NCI-H82 treated with DMSO at 0.1 percent for 48 hours (cell line): ENCODE data around the gene JAKMIP3.

Experiments
- DNase-seq: peaks from one replicate; lab custom pipeline; 2025; ENCODE audit not compliant: unreplicated experiment; lab: John Stamatoyannopoulos, UW

The JAKMIP3 gene

DNA sequence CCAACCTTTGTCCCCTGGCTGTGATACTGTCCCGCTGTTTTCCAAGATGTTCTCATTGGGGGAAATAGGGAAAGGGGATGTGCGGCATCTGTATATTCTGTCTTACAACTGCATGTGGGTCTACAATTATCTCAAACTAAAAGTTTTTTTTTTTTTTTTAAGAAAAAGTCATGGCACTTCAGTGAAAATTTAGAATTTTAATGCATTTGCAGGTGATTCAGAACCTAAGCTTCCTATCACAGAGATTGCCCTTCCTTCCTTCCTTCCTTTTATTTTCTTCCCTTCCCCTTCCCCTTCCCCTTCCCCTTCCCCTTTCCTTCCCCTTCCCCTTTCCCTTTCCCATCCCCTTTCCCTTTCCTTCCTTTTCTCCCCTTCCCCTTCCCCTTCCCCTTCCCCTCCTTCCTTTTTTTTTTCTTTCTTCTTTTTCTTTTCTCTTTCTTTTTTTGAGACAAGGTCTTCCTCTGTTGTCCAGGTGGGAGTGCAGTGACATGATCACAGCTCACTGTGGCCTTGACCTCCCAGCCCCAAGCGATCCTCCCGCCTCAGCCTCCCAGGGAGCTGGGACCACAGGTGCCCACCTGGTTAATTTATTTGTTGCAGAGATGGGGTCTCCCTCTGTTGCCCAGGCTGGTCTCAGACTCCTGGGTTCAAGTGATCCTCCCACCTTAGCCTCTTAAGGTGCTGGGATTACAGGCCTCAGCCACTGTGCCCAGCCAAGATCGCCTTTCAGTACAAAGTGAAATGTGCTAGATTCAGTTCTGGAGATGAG, 32.0 kb downstream of the JAKMIP3 start:
- no peak for DNase-seq

DNA sequence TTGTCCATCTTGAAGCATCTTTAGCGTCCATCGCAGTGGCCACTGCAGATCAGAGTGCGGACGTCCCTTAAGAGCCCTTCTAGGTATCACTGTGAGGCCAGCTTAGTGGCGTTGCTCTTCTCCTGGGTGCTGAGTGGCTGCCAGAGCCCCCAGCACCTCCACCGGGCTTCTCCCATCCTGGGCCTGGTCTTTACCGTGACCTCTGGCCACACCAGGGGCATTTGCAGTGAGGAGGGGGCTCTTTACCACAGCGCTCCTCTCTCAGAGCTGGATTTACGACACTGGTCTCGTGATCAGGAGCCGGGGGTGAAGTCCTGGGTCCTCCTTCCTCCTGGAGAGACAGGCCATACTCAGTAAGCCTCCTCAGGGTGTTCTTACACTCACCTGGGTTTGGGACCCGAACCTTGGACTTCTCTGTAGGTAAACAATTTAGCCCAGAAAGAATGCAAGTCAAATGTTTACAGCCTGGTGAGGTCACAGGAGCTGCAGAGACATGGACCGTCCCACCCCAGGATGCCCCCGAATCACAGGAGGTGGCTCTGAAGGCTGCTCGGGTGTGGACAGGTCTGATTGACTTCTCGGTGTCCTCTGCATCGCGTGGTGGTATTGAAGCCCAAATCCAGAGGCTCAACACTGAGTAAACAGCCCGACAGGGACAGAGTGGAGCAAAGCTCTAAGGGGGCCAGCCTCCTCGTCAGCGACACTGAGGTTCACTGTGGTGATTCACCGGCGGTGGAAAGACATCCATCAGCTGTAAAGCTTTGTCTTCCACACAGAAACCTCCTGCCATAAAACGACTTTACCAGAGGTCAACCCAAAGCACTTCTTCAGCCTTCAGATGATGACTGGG, 33.0 kb downstream of the JAKMIP3 start:
- no peak for DNase-seq

DNA sequence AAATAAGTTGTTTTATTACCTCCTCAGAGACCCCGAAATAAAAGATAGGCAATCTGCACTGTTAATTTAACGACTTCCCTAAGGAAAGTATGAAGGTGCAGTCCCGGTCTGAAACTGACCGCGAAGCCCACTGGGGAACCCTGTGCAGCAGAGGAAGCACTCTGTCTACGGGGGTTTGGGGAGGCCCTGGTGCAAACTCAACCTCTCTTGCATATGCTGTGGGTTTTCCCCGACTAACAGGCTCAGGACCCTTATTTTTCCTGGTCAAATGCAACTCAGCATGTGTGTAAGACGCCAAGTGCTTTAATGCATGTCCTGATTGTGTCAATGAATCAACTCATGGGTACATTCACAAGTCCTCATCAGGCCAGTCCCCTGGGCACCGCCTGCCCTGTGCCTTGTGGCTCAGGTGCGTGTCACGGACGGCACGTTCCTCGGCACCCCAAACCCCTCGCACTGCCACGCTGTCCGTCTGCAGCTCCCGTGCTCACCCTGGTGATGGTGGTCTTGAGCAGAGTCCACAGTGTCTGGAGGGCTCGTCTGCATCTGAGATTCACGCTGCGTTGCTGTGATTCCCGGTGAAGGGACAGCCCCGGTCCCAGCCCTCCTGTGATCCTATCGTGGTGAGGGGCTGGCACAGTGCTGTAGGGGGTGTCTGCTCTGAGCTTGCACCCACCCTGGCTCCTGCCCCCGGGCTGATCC, 33.8 kb downstream of the JAKMIP3 start:
- DNase-seq: no peak

DNA sequence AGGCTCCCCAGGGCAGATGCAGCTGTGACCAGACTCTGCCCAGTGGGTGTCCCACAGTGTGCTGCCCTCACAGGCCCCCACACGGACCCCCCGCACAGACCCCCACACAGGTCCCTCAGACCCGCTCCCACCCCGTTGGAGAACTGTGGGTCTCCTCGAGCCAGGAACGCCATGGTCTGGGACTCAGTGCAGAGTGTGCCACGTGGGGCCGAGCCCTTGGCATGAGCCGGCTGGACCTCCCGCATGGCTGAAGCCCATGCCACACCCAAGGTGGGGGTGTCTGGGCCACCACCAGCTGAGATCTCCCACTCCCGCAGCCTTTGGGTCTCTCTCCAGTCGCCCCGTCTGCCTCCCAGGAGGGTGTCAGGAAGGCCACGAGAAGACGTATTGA, 34.3 kb downstream of the JAKMIP3 start:
- DNase-seq: no peak

GRCh38 chr10:132100556-132101349, 35.0 kb downstream of the JAKMIP3 start:
- no peak for DNase-seq

DNA sequence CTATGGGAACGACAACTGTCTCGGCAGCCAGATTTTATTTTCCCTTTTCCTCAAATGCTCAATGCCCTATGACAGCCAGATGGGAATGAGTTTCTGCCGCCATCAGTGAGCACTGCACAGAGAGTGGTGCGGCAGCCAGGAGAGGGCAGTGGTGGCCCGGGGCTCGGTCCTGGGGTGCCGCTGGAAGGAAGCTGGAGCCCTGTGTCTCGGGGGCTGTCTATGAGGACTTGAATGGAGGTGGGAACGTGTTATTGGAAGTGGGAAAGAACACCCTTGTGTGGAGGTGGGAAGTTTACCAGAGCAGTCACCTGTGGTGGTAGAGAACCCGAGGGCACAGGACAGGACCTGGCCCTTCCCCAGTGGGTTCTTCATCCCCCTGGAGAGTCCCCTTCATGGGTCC, 35.8 kb downstream of the JAKMIP3 start:
- DNase-seq: no peak

DNA sequence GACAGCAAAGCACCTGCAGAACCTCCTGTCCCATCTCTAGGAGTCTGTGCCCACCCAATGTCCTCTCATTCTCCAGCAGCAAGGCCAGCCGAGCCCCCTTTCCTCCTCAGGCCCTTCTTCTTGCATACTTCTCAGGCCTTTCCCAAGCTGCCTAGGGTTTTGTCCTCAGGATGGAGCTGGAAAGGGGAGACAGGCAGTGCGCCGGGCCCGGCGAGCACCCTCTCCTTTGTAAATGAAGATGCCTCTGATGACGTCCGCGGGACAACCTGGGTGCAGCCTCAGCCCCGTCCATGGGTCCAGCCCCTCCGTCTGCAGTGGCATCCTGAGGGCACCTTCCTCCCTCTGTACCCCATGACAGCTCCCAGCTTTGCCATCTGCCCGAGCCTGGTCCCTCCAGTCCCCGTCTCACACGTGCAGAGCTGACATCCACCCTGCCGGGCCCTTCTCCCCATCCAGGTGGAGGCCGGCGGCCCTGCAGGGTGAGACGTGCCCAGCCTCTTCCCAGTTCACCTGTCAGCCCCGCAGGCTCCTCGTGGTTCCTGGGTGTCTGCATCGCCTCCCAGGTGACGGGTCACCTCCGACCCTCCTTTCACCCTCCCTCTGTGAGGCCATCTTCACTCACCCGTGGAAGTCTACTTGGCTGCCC, 36.4 kb downstream of the JAKMIP3 start:
- no peak for DNase-seq

DNA sequence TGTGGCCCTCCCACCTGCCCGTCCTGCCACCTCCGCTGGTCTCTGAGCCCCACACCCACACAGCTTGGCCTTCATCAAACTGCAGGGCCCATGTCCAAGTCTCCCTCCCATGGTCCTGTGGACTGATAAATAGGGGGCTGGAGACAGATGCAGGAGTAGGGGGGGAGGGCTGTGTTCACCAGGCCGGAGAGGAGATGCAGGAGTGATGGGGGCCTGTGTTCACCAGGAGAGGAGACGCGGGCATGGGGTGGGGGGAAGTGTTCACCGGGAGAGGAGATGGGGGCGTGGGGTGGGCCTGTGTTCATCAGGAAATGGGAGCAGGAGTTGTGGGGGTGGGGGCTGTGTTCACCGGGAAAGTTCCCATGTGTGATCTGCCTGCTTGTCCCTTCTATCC, 37.0 kb downstream of the JAKMIP3 start:
- DNase-seq: no peak

DNA sequence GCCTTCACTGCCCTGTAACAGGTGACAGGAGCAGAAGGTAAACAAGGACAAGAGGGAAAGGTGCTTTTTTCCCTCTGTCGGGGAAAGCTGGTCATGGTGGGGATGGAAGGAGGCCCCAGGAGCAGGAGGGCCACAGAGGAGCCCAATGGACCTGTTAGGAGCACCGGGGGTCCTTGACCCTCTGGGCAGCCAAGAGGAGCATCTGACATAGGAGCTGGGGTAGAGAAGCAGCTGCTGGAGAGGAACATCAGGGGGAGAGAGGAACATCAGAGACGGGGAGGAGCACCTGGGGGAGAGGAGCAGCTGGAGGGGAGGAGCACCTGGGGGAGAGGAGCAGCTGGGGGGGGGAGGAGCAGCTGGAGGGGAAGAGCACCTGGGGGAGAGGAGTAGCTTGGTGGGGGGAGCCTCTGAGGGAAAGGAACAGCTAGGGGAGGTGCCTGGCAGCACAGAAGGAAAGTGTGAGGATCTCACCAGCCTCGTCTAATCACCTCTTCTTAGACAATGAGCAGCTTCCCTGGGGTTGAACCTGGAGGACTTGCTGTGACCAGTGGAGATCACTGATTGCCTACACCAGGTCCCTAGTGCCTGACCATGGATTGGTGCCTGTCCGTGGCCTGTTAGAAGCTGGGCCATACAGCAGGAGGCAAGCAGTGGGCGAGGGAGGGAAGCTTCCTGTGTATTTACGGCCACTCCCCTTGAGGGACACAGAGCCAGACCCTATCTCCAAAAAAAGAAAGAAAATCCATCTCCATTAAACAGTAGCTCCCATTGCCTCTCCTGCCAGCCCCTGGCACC, 37.6 kb downstream of the JAKMIP3 start:
- no peak for DNase-seq

DNA sequence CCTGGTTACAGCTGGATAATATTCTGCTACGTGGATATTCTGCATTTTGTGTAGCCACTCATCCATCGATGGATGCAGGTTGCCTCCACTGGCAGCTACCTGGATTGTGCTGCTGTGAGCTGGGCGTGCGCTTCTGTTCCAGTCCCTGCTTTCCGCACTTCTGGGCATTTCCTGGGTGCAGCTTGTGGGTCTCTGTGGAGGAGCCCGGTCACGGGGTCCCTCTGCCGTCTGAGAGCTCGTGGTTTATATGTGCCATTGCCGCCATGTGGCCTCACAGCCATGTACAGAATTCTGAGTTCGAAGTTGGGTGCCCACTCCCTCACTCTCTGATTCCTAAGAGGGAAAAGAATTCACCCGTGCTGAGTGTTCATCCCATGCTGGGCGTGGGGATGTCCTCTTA, 38.3 kb downstream of the JAKMIP3 start:
- no peak for DNase-seq

DNA sequence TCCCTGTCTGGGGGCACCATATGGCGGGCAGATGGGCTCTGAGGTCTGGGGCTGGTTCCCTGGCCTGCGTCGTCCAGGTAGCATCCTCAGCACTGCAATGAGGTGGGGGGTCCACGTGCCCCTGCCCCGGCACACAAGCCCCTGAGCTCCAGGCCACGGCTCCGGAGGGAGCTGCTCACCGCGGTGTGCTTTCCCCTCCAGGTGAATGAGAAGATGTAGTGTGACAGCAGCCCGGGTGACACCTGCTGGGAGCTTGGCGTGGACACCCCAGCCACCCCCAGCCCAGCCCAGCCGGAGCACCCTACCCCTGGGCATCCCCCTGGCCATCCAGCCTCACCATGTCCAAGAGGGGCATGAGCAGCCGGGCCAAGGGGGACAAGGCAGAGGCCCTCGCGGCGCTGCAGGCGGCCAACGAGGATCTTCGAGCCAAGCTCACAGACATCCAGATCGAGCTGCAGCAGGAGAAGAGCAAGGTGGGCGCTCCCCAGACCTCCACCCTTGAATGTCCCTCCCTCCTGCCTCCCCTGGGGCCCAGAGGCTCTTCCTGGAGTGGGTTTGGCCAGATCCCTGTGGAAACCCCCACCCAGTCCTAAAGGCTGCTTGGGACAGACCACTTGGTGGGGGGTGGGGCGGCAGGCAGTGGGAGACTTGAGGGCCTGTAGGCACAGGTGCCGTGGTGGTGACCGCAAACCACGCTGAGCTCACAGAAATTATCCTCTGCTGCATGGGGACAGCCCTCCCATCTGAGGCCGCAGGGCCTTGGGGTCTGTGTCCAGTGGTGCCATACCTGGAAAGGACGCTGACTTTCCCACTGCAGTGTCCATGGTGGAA, 38.9 kb downstream of the JAKMIP3 start:
- DNase-seq: no peak

- no peak for DNase-seq
Measured at GRCh38 chr10:132105302-132105995, 39.7 kb downstream of the JAKMIP3 start.

GRCh38 chr10:132106431-132106830, 40.7 kb downstream of the JAKMIP3 start:
- DNase-seq: no peak

- DNase-seq: no peak
Measured at GRCh38 chr10:132107186-132107948, 41.6 kb downstream of the JAKMIP3 start.

- DNase-seq: no peak
Measured at GRCh38 chr10:132107949-132108877, 42.5 kb downstream of the JAKMIP3 start.

DNA sequence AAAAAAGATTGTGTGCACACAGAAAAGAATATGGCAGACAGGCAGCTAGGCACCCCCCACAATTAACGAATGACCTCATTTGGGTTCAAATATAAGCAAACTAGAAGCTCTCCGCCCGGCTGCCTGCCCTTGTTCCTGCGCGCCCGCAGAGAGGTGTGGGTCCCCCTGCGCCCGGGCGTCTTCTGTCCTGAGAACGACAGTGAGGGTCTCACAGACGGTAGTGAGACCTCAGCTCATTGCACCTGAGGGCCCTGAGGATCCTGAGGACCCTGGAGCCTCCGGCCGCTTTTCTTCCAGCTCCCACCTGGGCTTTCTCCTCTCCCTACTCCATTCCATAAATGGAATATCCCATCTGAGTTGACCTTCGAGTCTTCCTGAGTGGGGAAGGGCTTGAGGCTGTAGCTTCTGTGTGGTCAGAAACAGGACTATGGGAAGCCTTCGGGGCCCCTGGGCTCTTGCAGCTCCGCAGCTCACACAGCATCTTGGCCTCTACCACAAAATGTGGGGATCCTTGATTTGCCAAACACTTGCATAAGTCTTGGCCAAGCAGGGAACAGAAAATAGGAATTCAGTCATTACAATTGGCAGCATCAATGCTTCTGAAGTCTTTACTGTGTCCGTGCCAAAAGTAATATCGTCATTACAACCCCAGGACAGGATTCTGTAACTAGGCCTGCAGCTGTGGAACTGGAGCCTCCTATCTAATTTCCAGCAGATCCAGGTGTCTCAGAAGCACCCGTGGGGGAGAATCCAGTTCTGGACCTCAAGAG, 43.8 kb downstream of the JAKMIP3 start:
- DNase-seq: no peak
